Measurements from ENCODE around the gene TNNT1.

TNNT1 gene

GRCh38 chr19:55147545-55148251, 1.3 kb downstream of the TNNT1 start:
- no peak overlapping the region for H3K4me3 ChIP-seq (ENCODE audit: low read depth, low read length)
- CTCF ChIA-PET = interaction anchor here (0.5 to 4.6 kb wide), 6 partner anchors 12 to 356 kb away, joined by 3 to 52 read pairs (median 5); no protein-coding TSS in a partner anchor
- H3K27ac ChIP-seq (ENCODE audit: extremely low read depth, low read depth, low read length) = no peak overlapping the region

GRCh38 chr19:55146705-55147273, 2.2 kb downstream of the TNNT1 start:
- CTCF ChIA-PET = interaction anchor here (0.6 to 4.6 kb wide), 16 partner anchors 9 to 486 kb away, joined by 3 to 52 read pairs (median 5); partner anchors contain the start of genes DNAAF3 and TNNI3
- no peak overlapping the region; the same call in 1 of the 2 replicates for H3K27ac ChIP-seq (ENCODE audit: extremely low read depth, low read depth, low read length)
- H3K4me3 ChIP-seq (ENCODE audit: low read depth, low read length) = peak overlapping the region; percentile 46
- H3K9me3 ChIP-seq (ENCODE audit: control insufficient read depth, insufficient read depth, low read depth, low read length) = no peaks in the 10 kb centered on the region
- H3K4me1 ChIP-seq (ENCODE audit: control insufficient read depth, insufficient read depth, low read length) = no peaks in the 10 kb centered on the region
- POLR2A ChIA-PET = interaction anchor here (0.6 to 2.0 kb wide), 10 partner anchors 9 to 262 kb away, joined by 3 to 11 read pairs (median 4); partner anchors contain the start of genes PPP1R12C, PPP6R1 and UBE2S
- no peaks in the 10 kb centered on the region for H3K36me3 ChIP-seq (ENCODE audit: control insufficient read depth in 2 of 2, insufficient read depth in 1 of 2, low read length in 2 of 2)
- TF ChIP-seq ZNF768 (tag by site-specific recombination; IDR thresholded peaks at IDR 0.05) (no peak), ZNF362 (tag by site-specific recombination; IDR thresholded peaks at IDR 0.05) (no peak), ZNF704 (tag by site-specific recombination; IDR thresholded peaks at IDR 0.05) (no peak), BCL11B (tag by site-specific recombination; IDR thresholded peaks at IDR 0.05; ENCODE audit: low read depth) (no peak), ZBTB11 (tag by site-specific recombination; conservative IDR thresholded peaks at IDR 0.05; ENCODE audit: low read depth) (0 out of 2 replicates have a peak, but pooled peaks have one; percentile 56), ZNF544 (tag by site-specific recombination; IDR thresholded peaks at IDR 0.05) (no peak), FEZF1 (tag by site-specific recombination; IDR thresholded peaks at IDR 0.05) (0 out of 2 replicates have a peak, but pooled peaks have one; percentile 22), ZNF843 (tag by site-specific recombination; IDR thresholded peaks at IDR 0.05) (no peak; the same call in 1 of the 2 replicates), RBAK (tag by site-specific recombination; IDR thresholded peaks at IDR 0.05) (no peak), ZNF266 (tag by site-specific recombination; IDR thresholded peaks at IDR 0.05; ENCODE audit: low read depth) (no peak), ZBTB6 (tag by site-specific recombination; IDR thresholded peaks at IDR 0.05) (no peak), ZXDB (tag by site-specific recombination; IDR thresholded peaks at IDR 0.05) (no peak; the same call in 1 of the 2 replicates), KLF10 (tag by site-specific recombination; IDR thresholded peaks at IDR 0.05) (no peak), ZNF555 (tag by site-specific recombination; conservative IDR thresholded peaks at IDR 0.05) (no peak), ZNF76 (tag by site-specific recombination; IDR thresholded peaks at IDR 0.05; ENCODE audit: borderline replicate concordance, low read depth) (peak; percentile 44; the same call in 1 of the 2 replicates), ZBTB21 (tag by site-specific recombination; IDR thresholded peaks at IDR 0.05) (no peak), ZSCAN23 (tag by site-specific recombination; IDR thresholded peaks at IDR 0.05) (no peak), IKZF3 (tag by site-specific recombination; IDR thresholded peaks at IDR 0.05) (peak; percentile 86), SALL2 (tag by site-specific recombination; IDR thresholded peaks at IDR 0.05; ENCODE audit: borderline replicate concordance) (no peak), MZF1 (tag by site-specific recombination; IDR thresholded peaks at IDR 0.05; ENCODE audit: borderline replicate concordance) (no peak), ZNF366 (tag by site-specific recombination; conservative IDR thresholded peaks at IDR 0.05) (0 out of 2 replicates have a peak, but pooled peaks have one; percentile 44), ZNF585B (tag by site-specific recombination; IDR thresholded peaks at IDR 0.05) (no peak), ZNF174 (tag by site-specific recombination; IDR thresholded peaks at IDR 0.05) (no peak), ZFHX2 (tag by site-specific recombination; conservative IDR thresholded peaks at IDR 0.05) (peak; percentile 87), KLF16 (tag by site-specific recombination; IDR thresholded peaks at IDR 0.05) (no peak; the same call in 1 of the 2 replicates), ZNF626 (tag by site-specific recombination; IDR thresholded peaks at IDR 0.05) (no peak)

More at GRCh38 chr19:55147545-55148251, 1.3 kb downstream of the TNNT1 start:
- H3K9me3 ChIP-seq (ENCODE audit: control insufficient read depth, insufficient read depth, low read depth, low read length) = no peaks in the 10 kb centered on the region
- no peaks in the 10 kb centered on the region for H3K36me3 ChIP-seq (ENCODE audit: control insufficient read depth in 2 of 2, insufficient read depth in 1 of 2, low read length in 2 of 2)
- H3K4me1 ChIP-seq (ENCODE audit: control insufficient read depth, insufficient read depth, low read length) = no peaks in the 10 kb centered on the region
- POLR2A ChIA-PET = interaction anchor here (1.0 to 2.0 kb wide), 3 partner anchors 9 to 260 kb away, joined by 4 to 11 read pairs (median 4); partner anchors contain the start of gene UBE2S
- TF ChIP-seq ZNF426 (tag by site-specific recombination; IDR thresholded peaks at IDR 0.05) (no peak), GLIS2 (tag by site-specific recombination; IDR thresholded peaks at IDR 0.05) (peak; percentile 27; the same call in 1 of the 2 replicates)
